Activated CD8-positive, alpha-beta memory T cell treated with anti-CD3 and anti-CD28 coated beads, Interleukin-2, amount 50 U/mL, for 24 hours (primary cell): ENCODE measurements around the gene ALOX5.

Experiments used
- DNase-seq: peaks from one replicate; pipeline ENCODE4 v3.0.0-alpha.2; 2020; ENCODE audit errors: extremely low read depth

The ALOX5 gene

GRCh38 chr10:45424668-45425404 lies 50.8 kb downstream of the ALOX5 start:
- DNase-seq, result no peak

GRCh38 chr10:45425621-45426563 lies 51.9 kb downstream of the ALOX5 start:
- no peak for DNase-seq

GRCh38 chr10:45427262-45427969 lies 53.4 kb downstream of the ALOX5 start:
- DNase-seq, result no peak

GRCh38 chr10:45427970-45428366 lies 54.0 kb downstream of the ALOX5 start:
- DNase-seq, result no peak

- no peak for DNase-seq
Measured at GRCh38 chr10:45428611-45429510, 54.8 kb downstream of the ALOX5 start.

GRCh38 chr10:45429790-45430189 lies 55.8 kb downstream of the ALOX5 start:
- DNase-seq, result no peak

- no peak for DNase-seq
Measured at GRCh38 chr10:45432113-45432512, 58.1 kb downstream of the ALOX5 start.

GRCh38 chr10:45432700-45433472 lies 58.9 kb downstream of the ALOX5 start:
- DNase-seq, result no peak

- no peak for DNase-seq
Measured at GRCh38 chr10:45433716-45434469, 59.9 kb downstream of the ALOX5 start.

GRCh38 chr10:45437587-45438465 lies 63.8 kb downstream of the ALOX5 start:
- DNase-seq, result no peak

GRCh38 chr10:45438466-45439090 lies 64.6 kb downstream of the ALOX5 start:
- no peak for DNase-seq

- no peak for DNase-seq
Measured at GRCh38 chr10:45439365-45439764, 65.3 kb downstream of the ALOX5 start.

- DNase-seq, result no peak
Measured at GRCh38 chr10:45439873-45440272, 65.9 kb downstream of the ALOX5 start.

GRCh38 chr10:45440511-45441062 lies 66.6 kb downstream of the ALOX5 start:
- no peak for DNase-seq

GRCh38 chr10:45441239-45442190 lies 67.5 kb downstream of the ALOX5 start:
- no peak for DNase-seq

- DNase-seq, result no peak
Measured at GRCh38 chr10:45442251-45442650, 68.2 kb downstream of the ALOX5 start.

GRCh38 chr10:45442662-45443061 lies 68.6 kb downstream of the ALOX5 start:
- no peak for DNase-seq
